Panc1 (cell line): ENCODE measurements around the gene ATP8B3. TPM values are rescaled to one million over a fixed set of nuclear protein-coding genes. Genes with fewer than 3 reads are reported as not detected.

Experiments
- ATAC-seq: fragments of 200-7000 bp; cut with Tn5 transposase; 2 replicates; pipeline ENCODE4 v1.9.1; 2020; ENCODE audit warnings: mild to moderate bottlenecking, moderate library complexity
- BruUV-seq: library from RNA; stranded (reverse); fragments of 400-500 nt; replicated peaks from 2 replicates; lab custom pipeline; 2021; lab: Mats Ljungman, UMichigan
- CTCF ChIA-PET: fragments of 300-600 bp; sonication (Branson Sonifier 250); formaldehyde crosslinking; loops from one replicate; lab custom pipeline; 2022; ENCODE audit warnings: antibody characterized with exemption; lab: Charles Lee
- POLR2A ChIA-PET: fragments of 300-600 bp; sonication (Branson Sonifier 250); formaldehyde crosslinking; loops from one replicate; lab custom pipeline; 2022; ENCODE audit warnings: antibody characterized with exemption; lab: Charles Lee
- DNase-seq: peaks from one replicate; pipeline ENCODE4 v3.0.0-alpha.2; 2010; ENCODE audit warnings: low read depth, low spot score
- H3K27ac ChIP-seq: 2 replicates; pipeline ENCODE4 v1.5.1; 2011; ENCODE audit warnings: mild to moderate bottlenecking, low read length, inconsistent platforms
- H3K27me3 ChIP-seq: fragments of 200-500 bp; sonication (Bioruptor generic); 2 replicates; pipeline ENCODE4 v1.6.0; 2014; ENCODE audit warnings: low read length, inconsistent platforms; ENCODE audit not compliant: control insufficient read depth, insufficient read depth
- H3K36me3 ChIP-seq: fragments of 200-500 bp; sonication (Bioruptor generic); 2 replicates; pipeline ENCODE4 v1.5.1; 2014; ENCODE audit warnings: inconsistent platforms, mild to moderate bottlenecking, low read length, moderate library complexity; ENCODE audit not compliant: control insufficient read depth, insufficient read depth
- H3K4me1 ChIP-seq: 2 replicates; pipeline ENCODE4 v1.5.1; 2011; ENCODE audit warnings: inconsistent platforms, mild to moderate bottlenecking, low read length, moderate library complexity; ENCODE audit not compliant: control insufficient read depth, insufficient read depth
- H3K4me3 ChIP-seq, 2 experiments: 2 replicates each; pipeline ENCODE4 v1.5.1; 2011 to 2012; ENCODE audit warnings: low read depth in 2 of 2, low read length in 2 of 2, mild to moderate bottlenecking in 2 of 2, inconsistent platforms in 1 of 2, moderate library complexity in 1 of 2
- H3K9me3 ChIP-seq: fragments of 200-500 bp; sonication (Bioruptor generic); 2 replicates; pipeline ENCODE4 v1.5.1; 2014; ENCODE audit warnings: low read depth, mild to moderate bottlenecking, inconsistent platforms, low read length, moderate library complexity; ENCODE audit not compliant: control insufficient read depth, insufficient read depth
- POLR2AphosphoS5 ChIP-seq: IDR thresholded peaks from 2 replicates; pipeline ENCODE4 v1.6.1; 2012; ENCODE audit warnings: mild to moderate bottlenecking, low read depth, low read length, moderate library complexity
- REST ChIP-seq, 2 experiments: IDR thresholded peaks; 2 replicates each; pipeline ENCODE4 v1.6.1; 2011 to 2012; ENCODE audit warnings: low read depth in 2 of 2, control low read depth in 1 of 2, low read length in 1 of 2, mild to moderate bottlenecking in 1 of 2, moderate library complexity in 1 of 2; ENCODE audit not compliant: insufficient read depth in 1 of 2
- SIN3A ChIP-seq: IDR thresholded peaks from 2 replicates; pipeline ENCODE4 v1.6.1; 2012; ENCODE audit warnings: low read depth, mild to moderate bottlenecking, low read length, moderate library complexity, borderline replicate concordance; ENCODE audit not compliant: insufficient read depth
- TCF7L2 ChIP-seq: IDR thresholded peaks from 2 replicates; pipeline ENCODE4 v1.6.1; 2011; ENCODE audit warnings: mild to moderate bottlenecking, low read depth, low read length, inconsistent platforms
- in situ Hi-C: cut with HindIII; loops from 2 replicates; pipeline ENCODE4 v1.10.0; 2016; ENCODE audit warnings: low sequenced_read_pairs, low pct_unique_long_range_greater_than_20kb
- intact Hi-C: fragments of 100-400 bp; cut with micrococcal nuclease; formaldehyde crosslinking; loops from one replicate; pipeline ENCODE4 v1.10.0; 2022; ENCODE audit not compliant: unreplicated experiment
- total RNA-seq: library from RNA; stranded (reverse); gene quantifications from one replicate; pipeline ENCODE4 v1.2.1, GENCODE V29; 2021; ENCODE audit not compliant: unreplicated experiment
- TF ChIP-seq, protein P1 (sequence below): fragments of 450-650 bp; IDR thresholded peaks from 2 replicates; pipeline ENCODE4 v1.5.1; 2017; ENCODE audit warnings: mild to moderate bottlenecking

ATP8B3 gene
- total RNA-seq, 1 experiment from 2014 or later = 67.7 TPM

- peaks cover 22% of the 10 kb centered on the region for H3K4me1 ChIP-seq
- ATAC-seq = no peak
- no peaks in the 10 kb centered on the region for H3K36me3 ChIP-seq
- H3K27me3 ChIP-seq = no peaks in the 10 kb centered on the region
- ChIA-PET POLR2A (no interaction called here), CTCF (interaction anchor here (0.7 kb wide), 2 partner anchors 21 to 298 kb away, joined by 3 to 10 read pairs; no protein-coding TSS in a partner anchor)
- intact Hi-C loops = loop anchor here (10.0 kb wide), 1 partner anchor 82 kb away; no protein-coding TSS in a partner anchor
- H3K9me3 ChIP-seq = no peaks in the 10 kb centered on the region
- peak overlapping the region; percentile 64 to 75 for H3K4me3 ChIP-seq
- no peak for TF ChIP-seq TCF7L2
- TF ChIP-seq REST (IDR thresholded peaks at IDR 0.05; ENCODE audit: insufficient read depth in 1 of 2, low read depth in 2 of 2, low read length in 1 of 2) = no peak
- no peak for TF ChIP-seq SIN3A
- TF ChIP-seq, protein P1, sequence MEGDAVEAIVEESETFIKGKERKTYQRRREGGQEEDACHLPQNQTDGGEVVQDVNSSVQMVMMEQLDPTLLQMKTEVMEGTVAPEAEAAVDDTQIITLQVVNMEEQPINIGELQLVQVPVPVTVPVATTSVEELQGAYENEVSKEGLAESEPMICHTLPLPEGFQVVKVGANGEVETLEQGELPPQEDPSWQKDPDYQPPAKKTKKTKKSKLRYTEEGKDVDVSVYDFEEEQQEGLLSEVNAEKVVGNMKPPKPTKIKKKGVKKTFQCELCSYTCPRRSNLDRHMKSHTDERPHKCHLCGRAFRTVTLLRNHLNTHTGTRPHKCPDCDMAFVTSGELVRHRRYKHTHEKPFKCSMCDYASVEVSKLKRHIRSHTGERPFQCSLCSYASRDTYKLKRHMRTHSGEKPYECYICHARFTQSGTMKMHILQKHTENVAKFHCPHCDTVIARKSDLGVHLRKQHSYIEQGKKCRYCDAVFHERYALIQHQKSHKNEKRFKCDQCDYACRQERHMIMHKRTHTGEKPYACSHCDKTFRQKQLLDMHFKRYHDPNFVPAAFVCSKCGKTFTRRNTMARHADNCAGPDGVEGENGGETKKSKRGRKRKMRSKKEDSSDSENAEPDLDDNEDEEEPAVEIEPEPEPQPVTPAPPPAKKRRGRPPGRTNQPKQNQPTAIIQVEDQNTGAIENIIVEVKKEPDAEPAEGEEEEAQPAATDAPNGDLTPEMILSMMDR = no peak
- TF ChIP-seq POLR2AphosphoS5 = no peak
- in situ Hi-C loops = no loop called here
- no TSS peak for BruUV-seq
- peak overlapping the region; percentile 88 for H3K27ac ChIP-seq
- no peak for DNase-seq
Observed at GRCh38 chr19:1756705-1757465, 55.2 kb downstream of the ATP8B3 start.

DNA sequence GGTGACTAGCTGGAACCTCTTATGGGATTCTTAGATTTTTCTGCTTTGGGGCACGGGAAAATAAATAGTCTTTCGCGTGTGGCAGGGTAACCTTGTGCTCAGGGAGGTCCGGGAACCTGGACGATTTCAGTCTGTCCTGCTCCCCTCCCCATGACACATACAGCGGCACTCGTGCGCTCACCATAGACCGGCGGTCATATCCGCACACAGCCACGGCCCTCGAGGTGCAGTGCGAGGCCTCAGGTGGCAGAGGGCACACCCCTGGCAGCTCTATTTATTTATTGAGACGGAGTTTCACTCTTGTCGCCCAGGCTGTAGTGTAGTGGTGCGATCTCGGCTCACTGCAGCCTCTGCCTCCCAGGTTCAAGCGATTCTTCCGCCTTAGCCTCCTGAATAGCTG is 55.8 kb downstream of the ATP8B3 start:
- intact Hi-C loops (loop anchor here (10.0 kb wide), 1 partner anchor 81 kb away; no protein-coding TSS in a partner anchor), in situ Hi-C loops (no loop called here)
- H3K27me3 ChIP-seq = no peaks in the 10 kb centered on the region
- ATAC-seq = peak; percentile 33
- H3K4me3 ChIP-seq = peak overlapping the region; percentile 64 to 75
- BruUV-seq = no TSS peak
- no peaks in the 10 kb centered on the region for H3K9me3 ChIP-seq
- peak overlapping the region; percentile 88 for H3K27ac ChIP-seq
- DNase-seq = no peak
- ChIA-PET CTCF (interaction anchor here (0.7 kb wide), 2 partner anchors 22 to 297 kb away, joined by 3 to 10 read pairs; no protein-coding TSS in a partner anchor), POLR2A (no interaction called here)
- TF ChIP-seq POLR2AphosphoS5 (no peak), REST (IDR thresholded peaks at IDR 0.05; ENCODE audit: insufficient read depth in 1 of 2, low read depth in 2 of 2, low read length in 1 of 2) (no peak), SIN3A (no peak), TCF7L2 (no peak)
- TF ChIP-seq, protein P1 = no peak
- peaks cover 28% of the 10 kb centered on the region for H3K4me1 ChIP-seq
- H3K36me3 ChIP-seq = no peaks in the 10 kb centered on the region
